AG09309 (cell line): ENCODE data around the gene ZNF74.
"Not testable (repeated sequence)": the region's sequence is repeated elsewhere in the genome, so short reads cannot be mapped to it uniquely, and the experiment has no call there.

Experiments
- DNase-seq: peaks from one replicate; pipeline ENCODE4 v3.0.0-alpha.2; 2010; ENCODE audit warnings: low read depth
- H3K4me3 ChIP-seq: 2 replicates; pipeline ENCODE4 v1.5.1; 2011; ENCODE audit warnings: mild to moderate bottlenecking, low read depth, low read length, moderate library complexity; ENCODE audit not compliant: control insufficient read depth
- TF ChIP-seq, protein P1 (sequence below): IDR thresholded peaks from 2 replicates; pipeline ENCODE4 v1.5.1; 2011; ENCODE audit warnings: mild to moderate bottlenecking, low read depth, low read length, inconsistent platforms; ENCODE audit not compliant: insufficient read depth, control insufficient read depth; ENCODE audit errors: missing control alignments

ZNF74 gene

DNA sequence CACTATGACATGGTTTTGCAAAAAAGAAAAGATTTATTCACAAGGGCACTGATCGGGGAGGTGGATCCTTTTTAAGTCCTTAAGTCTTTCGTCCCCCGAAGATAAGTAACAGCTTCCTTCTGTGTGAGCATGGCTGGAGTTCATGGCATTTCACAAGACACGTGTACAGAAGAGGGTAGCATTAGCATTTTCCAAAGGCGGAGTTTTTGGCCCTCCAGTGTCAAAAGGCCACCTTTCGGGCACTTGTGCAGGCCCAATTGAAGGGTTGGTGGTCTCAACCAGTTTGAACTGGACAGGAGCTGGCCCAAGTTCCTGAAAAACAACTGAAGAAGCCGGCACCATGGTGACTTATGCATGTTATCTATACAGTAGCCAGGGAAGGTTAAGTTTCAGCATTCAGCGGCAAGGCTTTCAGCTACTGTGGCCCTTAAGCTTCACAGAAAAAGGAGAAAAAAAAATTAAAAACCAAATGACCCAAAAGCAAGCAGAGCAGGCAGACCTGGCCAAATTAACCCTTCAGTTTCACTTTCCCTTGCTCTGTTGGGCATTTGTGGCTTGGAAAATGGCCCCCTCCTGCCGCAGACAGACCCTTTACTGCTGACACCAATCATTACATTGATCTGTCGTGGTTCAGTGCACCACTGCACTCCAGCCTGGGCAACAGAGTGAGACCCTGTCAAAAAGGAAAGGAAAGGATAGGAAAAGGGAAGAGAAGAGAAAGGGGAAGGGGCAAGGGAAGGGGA is 18.7 kb downstream of the ZNF74 start:
- no peak overlapping the region for H3K4me3 ChIP-seq
- TF ChIP-seq, protein P1, sequence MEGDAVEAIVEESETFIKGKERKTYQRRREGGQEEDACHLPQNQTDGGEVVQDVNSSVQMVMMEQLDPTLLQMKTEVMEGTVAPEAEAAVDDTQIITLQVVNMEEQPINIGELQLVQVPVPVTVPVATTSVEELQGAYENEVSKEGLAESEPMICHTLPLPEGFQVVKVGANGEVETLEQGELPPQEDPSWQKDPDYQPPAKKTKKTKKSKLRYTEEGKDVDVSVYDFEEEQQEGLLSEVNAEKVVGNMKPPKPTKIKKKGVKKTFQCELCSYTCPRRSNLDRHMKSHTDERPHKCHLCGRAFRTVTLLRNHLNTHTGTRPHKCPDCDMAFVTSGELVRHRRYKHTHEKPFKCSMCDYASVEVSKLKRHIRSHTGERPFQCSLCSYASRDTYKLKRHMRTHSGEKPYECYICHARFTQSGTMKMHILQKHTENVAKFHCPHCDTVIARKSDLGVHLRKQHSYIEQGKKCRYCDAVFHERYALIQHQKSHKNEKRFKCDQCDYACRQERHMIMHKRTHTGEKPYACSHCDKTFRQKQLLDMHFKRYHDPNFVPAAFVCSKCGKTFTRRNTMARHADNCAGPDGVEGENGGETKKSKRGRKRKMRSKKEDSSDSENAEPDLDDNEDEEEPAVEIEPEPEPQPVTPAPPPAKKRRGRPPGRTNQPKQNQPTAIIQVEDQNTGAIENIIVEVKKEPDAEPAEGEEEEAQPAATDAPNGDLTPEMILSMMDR = no peak
- no peak for DNase-seq

DNA sequence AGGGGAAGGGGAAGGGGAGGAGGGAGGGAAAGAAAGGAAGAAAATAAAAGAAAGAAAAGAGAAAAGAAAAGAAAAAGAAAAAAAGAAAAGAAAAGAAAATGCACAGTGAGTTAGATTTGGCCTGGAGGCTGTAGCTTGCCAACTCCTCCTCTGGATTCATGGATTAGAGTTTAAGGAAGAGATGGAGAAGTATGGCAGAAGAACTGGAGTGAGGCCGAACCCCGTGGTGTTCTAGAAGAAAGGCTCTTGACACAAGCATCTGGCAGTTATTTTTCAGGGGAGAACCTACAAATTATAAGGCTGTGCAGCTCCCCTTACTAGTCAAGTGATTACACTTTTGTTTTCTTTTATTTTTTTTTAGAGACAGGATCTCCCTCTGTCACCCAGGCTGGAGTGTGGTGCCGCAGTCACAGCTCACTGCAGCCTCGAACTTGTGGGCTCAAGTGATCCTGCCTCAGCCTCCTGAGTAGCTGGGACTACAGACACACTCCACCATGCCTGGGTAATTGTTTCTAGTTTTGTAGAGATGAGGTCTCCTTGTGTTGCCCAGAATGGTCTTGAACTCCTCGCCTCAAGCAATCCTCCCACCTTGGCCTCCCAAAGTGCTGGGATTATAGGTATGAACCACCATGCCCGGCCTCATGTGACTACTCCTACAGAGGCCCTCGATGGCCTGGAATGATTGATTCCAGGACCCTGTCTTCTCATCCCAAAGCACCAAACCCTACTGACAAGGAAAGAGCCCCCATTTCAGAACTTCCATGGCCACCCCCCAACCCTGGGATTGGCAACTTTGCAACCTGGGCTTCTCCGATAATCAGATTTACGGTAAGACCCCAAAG is 19.5 kb downstream of the ZNF74 start:
- DNase-seq = no peak
- H3K4me3 ChIP-seq = no peak overlapping the region
- TF ChIP-seq, protein P1 = no peak

DNA sequence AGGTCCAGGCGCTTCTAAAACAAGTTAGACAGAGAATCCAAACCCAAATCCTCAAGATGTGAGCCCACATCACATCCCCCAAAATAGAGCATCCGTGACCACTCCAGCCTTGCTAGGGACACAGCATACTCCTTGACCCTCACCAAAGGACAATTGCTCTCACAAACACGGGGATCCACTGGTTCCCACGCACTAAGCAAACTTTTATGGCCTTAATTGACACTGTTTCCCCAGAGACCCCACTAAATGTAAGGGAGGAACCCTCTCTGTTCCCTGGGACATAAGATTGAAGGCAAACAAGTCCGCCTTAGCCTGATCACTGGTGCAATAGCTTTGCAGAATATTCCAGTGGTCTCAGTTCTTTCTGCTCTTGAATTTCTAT is 20.1 kb downstream of the ZNF74 start:
- TF ChIP-seq, protein P1 = no peak
- H3K4me3 ChIP-seq = no peak overlapping the region
- DNase-seq = no peak

DNA sequence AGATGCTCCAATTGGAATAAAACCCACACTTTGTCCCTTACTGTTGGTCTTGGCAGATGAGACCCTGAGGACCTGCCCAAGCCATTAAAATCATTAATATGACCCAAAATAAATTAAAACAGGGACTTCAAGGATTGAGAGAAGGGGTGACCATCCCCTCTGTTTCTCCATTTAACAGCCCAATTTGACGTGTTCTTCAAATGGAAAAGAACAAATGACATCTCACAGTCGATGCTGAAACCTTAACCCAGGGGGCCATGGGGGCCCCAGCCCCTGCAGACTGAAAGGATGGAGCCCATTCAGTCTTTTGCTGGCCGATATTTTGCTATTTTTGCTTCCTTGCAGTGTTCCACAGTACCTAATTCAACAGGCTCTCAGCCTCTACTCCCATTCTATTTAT is 20.5 kb downstream of the ZNF74 start:
- no peak for DNase-seq
- H3K4me3 ChIP-seq = no peak overlapping the region
- TF ChIP-seq, protein P1 = no peak

DNA sequence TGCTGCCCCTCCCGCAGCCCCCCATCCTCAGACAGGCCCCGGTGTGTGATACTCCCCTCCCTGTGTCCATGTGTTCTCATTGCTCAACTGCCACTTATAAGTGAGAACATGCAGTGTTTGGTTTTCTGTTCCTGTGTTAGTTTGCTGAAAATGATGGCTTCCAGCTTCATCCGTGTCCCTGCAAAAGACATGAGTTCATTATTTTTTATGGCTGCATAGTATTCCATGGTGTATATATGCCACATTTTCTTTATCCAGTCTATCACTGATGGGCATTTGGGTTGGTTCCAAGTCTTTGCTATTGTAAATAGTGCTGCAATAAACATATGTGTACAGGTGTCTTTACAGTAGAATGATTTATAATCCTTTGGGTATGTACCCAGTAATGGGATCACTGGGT is 21.3 kb downstream of the ZNF74 start:
- DNase-seq, H3K4me3 ChIP-seq: not testable (repeated sequence)

DNA sequence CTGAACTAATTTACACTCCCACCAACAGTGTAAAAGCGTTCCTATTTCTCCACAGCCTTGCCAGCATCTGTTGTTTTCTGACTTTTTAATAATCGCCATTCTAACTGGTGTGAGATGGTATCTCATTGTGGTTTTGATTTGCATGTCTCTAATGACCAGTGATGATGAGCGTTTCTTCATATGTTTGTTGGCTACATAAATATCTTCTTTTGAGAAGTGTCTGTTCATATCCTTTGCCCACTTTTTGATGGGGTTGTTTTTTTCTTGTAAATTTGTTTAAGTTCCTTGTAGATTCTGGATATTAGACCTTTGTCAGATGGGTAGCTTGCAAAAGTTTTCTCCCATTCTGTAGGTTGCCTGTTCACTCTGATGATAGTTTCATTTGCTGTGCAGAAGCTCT is 21.7 kb downstream of the ZNF74 start:
- H3K4me3 ChIP-seq, DNase-seq: not testable (repeated sequence)

DNA sequence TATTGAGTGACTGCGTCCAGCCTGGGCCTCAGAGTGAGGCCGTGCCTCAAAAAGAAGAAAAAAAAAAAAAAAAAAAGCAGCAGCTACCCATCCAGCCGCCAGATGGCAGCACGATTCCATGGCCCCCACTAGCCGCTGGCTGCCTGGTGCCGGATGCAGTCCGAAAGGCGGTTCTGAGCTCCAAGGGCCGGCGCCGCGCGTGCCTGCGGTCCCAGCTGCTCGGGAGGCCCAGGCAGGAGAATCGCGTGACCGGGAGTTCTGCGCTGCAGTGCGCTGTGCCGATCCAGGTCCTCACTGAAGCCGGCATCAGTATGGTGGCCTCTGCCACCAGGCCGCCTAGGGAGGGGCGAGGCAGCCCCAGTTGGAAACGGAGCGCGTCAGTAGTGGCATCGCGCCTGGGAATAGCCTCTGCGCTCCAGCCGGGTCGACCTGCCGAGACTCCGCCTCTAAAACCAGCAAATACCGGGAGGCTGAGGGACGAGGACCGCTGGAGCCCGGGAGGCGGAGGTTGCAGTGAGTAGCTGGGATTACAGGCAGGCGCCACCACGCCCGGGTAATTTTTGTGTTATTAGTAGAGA is 24.3 kb downstream of the ZNF74 start:
- H3K4me3 ChIP-seq = peak overlapping the region; percentile 23
- no peak for DNase-seq
- TF ChIP-seq, protein P1 = peak; percentile 95

DNA sequence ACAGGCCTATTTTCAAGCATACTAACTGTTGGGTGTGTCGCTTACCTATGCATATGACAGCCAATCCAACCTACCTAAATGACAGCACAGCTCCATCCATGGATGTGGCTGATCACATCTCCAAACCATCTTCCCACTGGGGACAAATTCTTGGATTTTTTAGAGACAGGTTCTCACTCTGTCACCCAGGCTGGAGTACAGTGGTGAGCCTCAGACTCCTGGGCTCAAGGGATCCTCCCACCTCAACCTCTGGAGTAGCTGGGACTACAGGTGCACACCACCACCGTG is 25.7 kb downstream of the ZNF74 start:
- TF ChIP-seq, protein P1 = no peak
- H3K4me3 ChIP-seq = no peak overlapping the region
- no peak for DNase-seq
